A673 (cell line): Measurements from ENCODE around the gene PPP4R2. TPM values are rescaled to one million over a fixed set of nuclear protein-coding genes. Genes with fewer than 3 reads are reported as not detected.

Source experiments
- BruUV-seq: library from RNA; stranded (reverse); fragments of 400-500 nt; replicated peaks from 2 replicates; lab custom pipeline; 2021; lab: Mats Ljungman, UMichigan
- CTCF ChIA-PET: fragments of 300-600 bp; sonication (Branson Sonifier 250); formaldehyde crosslinking; loops from one replicate; lab custom pipeline; 2022; ENCODE audit warnings: antibody characterized with exemption; lab: Charles Lee
- POLR2A ChIA-PET: fragments of 300-600 bp; sonication (Branson Sonifier 250); formaldehyde crosslinking; loops from one replicate; lab custom pipeline; 2022; ENCODE audit warnings: antibody characterized with exemption; ENCODE audit not compliant: low non-redundant PET; lab: Charles Lee
- DNase-seq: peaks from one replicate; pipeline ENCODE4 v3.0.0-alpha.2; 2015; ENCODE audit warnings: low spot score
- H3K27ac ChIP-seq: fragments of 200-600 bp; sonication (generic); 2 replicates; pipeline ENCODE4 v1.5.1; 2016; ENCODE audit warnings: mixed run types, low read depth, mild to moderate bottlenecking, mixed read lengths, antibody characterized with exemption, low read length; ENCODE audit not compliant: poor library complexity, severe bottlenecking
- H3K27me3 ChIP-seq: fragments of 200-600 bp; sonication (generic); replicated peaks from 2 replicates; pipeline ENCODE4 v1.6.1; 2017; ENCODE audit warnings: mixed run types, low read depth, mild to moderate bottlenecking, mixed read lengths, antibody characterized with exemption, low read length; ENCODE audit not compliant: insufficient read depth, poor library complexity
- H3K36me3 ChIP-seq: fragments of 200-600 bp; sonication (generic); 2 replicates; pipeline ENCODE4 v1.6.1; 2016; ENCODE audit warnings: mixed run types, mild to moderate bottlenecking, mixed read lengths, antibody characterized with exemption, low read length; ENCODE audit not compliant: insufficient read depth, poor library complexity, severe bottlenecking
- H3K4me1 ChIP-seq: fragments of 200-600 bp; sonication (generic); 2 replicates; pipeline ENCODE4 v1.6.1; 2017; ENCODE audit warnings: mixed run types, mild to moderate bottlenecking, mixed read lengths, antibody characterized with exemption, low read length; ENCODE audit not compliant: insufficient read depth, poor library complexity, severe bottlenecking
- H3K4me3 ChIP-seq: fragments of 200-600 bp; sonication (generic); 2 replicates; pipeline ENCODE4 v1.5.1; 2016; ENCODE audit warnings: low read depth, mixed run types, mild to moderate bottlenecking, mixed read lengths, low read length; ENCODE audit not compliant: poor library complexity, severe bottlenecking
- H3K9me3 ChIP-seq: fragments of 200-600 bp; sonication (generic); 2 replicates; pipeline ENCODE4 v1.6.1; 2016; ENCODE audit warnings: mixed run types, low read depth, mild to moderate bottlenecking, mixed read lengths, antibody characterized with exemption, low read length; ENCODE audit not compliant: poor library complexity, severe bottlenecking
- CTCF ChIP-seq: fragments of 300-800, 200-600 bp; sonication (generic); conservative IDR thresholded peaks from 2 replicates; pipeline ENCODE4 v1.5.1; 2017; ENCODE audit warnings: low read depth, mild to moderate bottlenecking, antibody characterized with exemption, low read length, moderate library complexity, mixed read lengths
- EZH2 ChIP-seq: fragments of 200-600 bp; sonication (generic); IDR thresholded peaks from 2 replicates; pipeline ENCODE4 v1.6.1; 2017; ENCODE audit warnings: borderline replicate concordance, low read depth, mild to moderate bottlenecking, mixed read lengths, antibody characterized with exemption, low read length; ENCODE audit not compliant: poor library complexity, severe bottlenecking
- intact Hi-C: fragments of 100-400 bp; cut with micrococcal nuclease; formaldehyde crosslinking; loops from one replicate; pipeline ENCODE4 v1.10.0; 2022; ENCODE audit not compliant: unreplicated experiment
- total RNA-seq: library from RNA; stranded (reverse); gene quantifications from 2 replicates; pipeline ENCODE4 v1.2.3, GENCODE V29; 2021

Gene PPP4R2
- total RNA-seq, 1 experiment from 2014 or later, result 41.4 TPM

GRCh38 chr3:72953325-72953956 is 43.2 kb upstream of the PPP4R2 start:
- DNase-seq, result no peak
- TF ChIP-seq CTCF, result no peak
- TF ChIP-seq EZH2, result no peak
- POLR2A ChIA-PET, result no interaction called here
- CTCF ChIA-PET, result no interaction called here
- Histone ChIP-seq H3K9me3 (no peaks in the 10 kb centered on the region), H3K36me3 (no peaks in the 10 kb centered on the region), H3K27me3 (no peaks in the 10 kb centered on the region), H3K4me3 (no peak overlapping the region), H3K4me1 (no peaks in the 10 kb centered on the region), H3K27ac (no peak overlapping the region)
- intact Hi-C loops, result no loop called here
- BruUV-seq, result no TSS peak

- no peak for DNase-seq
- POLR2A ChIA-PET, result no interaction called here
- intact Hi-C loops, result loop anchor here (5.0 kb wide), 1 partner anchor 50 kb away; no protein-coding TSS in a partner anchor
Measured at GRCh38 chr3:72957297-72957696, 39.3 kb upstream of the PPP4R2 start.

GRCh38 chr3:72959336-72959735 is 37.3 kb upstream of the PPP4R2 start:
- no peaks in the 10 kb centered on the region for H3K27me3 ChIP-seq
- TF ChIP-seq CTCF, result no peak
- TF ChIP-seq EZH2, result no peak
- no peak overlapping the region for H3K4me3 ChIP-seq
- ChIA-PET POLR2A (no interaction called here), CTCF (no interaction called here)
- intact Hi-C loops, result loop anchor here (5.0 kb wide), 1 partner anchor 48 kb away; no protein-coding TSS in a partner anchor
- H3K36me3 ChIP-seq, result no peaks in the 10 kb centered on the region
- no peaks in the 10 kb centered on the region for H3K9me3 ChIP-seq
- H3K27ac ChIP-seq, result no peak overlapping the region
- no peak for DNase-seq
- no TSS peak for BruUV-seq
- no peaks in the 10 kb centered on the region for H3K4me1 ChIP-seq

More at GRCh38 chr3:72957297-72957696, 39.3 kb upstream of the PPP4R2 start:
- no peaks in the 10 kb centered on the region for H3K9me3 ChIP-seq
- TF ChIP-seq CTCF (no peak), EZH2 (no peak)
- H3K36me3 ChIP-seq, result no peaks in the 10 kb centered on the region
- CTCF ChIA-PET, result no interaction called here
- no peaks in the 10 kb centered on the region for H3K4me1 ChIP-seq
- H3K4me3 ChIP-seq, result no peak overlapping the region
- H3K27me3 ChIP-seq, result no peaks in the 10 kb centered on the region
- no TSS peak for BruUV-seq
- no peak overlapping the region for H3K27ac ChIP-seq
